ENCODE measurements around the gene AHNAK2.

AHNAK2 gene

GRCh38 chr14:104986487-104987164 is 8.5 kb upstream of the AHNAK2 start:
- no peak for DNase-seq

- DNase-seq = peak; percentile 88
These were observed 7.7 kb upstream of the AHNAK2 start, which contains the start of gene CLBA1 for GRCh38 chr14:104985675-104986486. CLBA1 (plus strand) TSS chr14:104985788; CDS start chr14:104986432, 644 bp downstream.

- no peak for DNase-seq
These were observed 6.1 kb upstream of the AHNAK2 start for GRCh38 chr14:104984056-104984894.

- no peak for DNase-seq
These were observed 5.1 kb upstream of the AHNAK2 start for GRCh38 chr14:104983231-104983721.

GRCh38 chr14:104982548-104983230 is 4.5 kb upstream of the AHNAK2 start:
- no peak for DNase-seq

- DNase-seq = no peak
These were observed 3.7 kb upstream of the AHNAK2 start for GRCh38 chr14:104981699-104982541.

GRCh38 chr14:104980611-104981531 is 2.7 kb upstream of the AHNAK2 start:
- DNase-seq = no peak

GRCh38 chr14:104979758-104980610 is 1.8 kb upstream of the AHNAK2 start:
- DNase-seq = peak; percentile 49

GRCh38 chr14:104978746-104979691 is 845 bp upstream of the AHNAK2 start:
- DNase-seq = peak; percentile 58

GRCh38 chr14:104977008-104977680 is 1.0 kb downstream of the AHNAK2 start:
- no peak for DNase-seq

GRCh38 chr14:104976198-104977007 is 1.8 kb downstream of the AHNAK2 start:
- DNase-seq = peak; percentile 53

GRCh38 chr14:104975481-104976197 is 2.5 kb downstream of the AHNAK2 start:
- no peak for DNase-seq

- no peak for DNase-seq
These were observed 3.3 kb downstream of the AHNAK2 start for GRCh38 chr14:104974665-104975390.

GRCh38 chr14:104974146-104974541 is 4.0 kb downstream of the AHNAK2 start:
- no peak for DNase-seq

Measured in right kidney (tissue), 1 donor.